Left lobe of liver (tissue), 2 donors: ENCODE measurements around the gene HEG1. TPM values are rescaled to one million over a fixed set of nuclear protein-coding genes. Genes with fewer than 3 reads are reported as not detected.
"Not testable (repeated sequence)": the region's sequence is repeated elsewhere in the genome, so short reads cannot be mapped to it uniquely, and the experiment has no call there.

Experiments
- ATAC-seq: fragments of 200-7000 bp; cut with Tn5 transposase; one replicate; pipeline ENCODE4 v1.9.1; 2020; ENCODE audit warnings: mild to moderate bottlenecking, moderate library complexity
- DNase-seq: peaks from one replicate; pipeline ENCODE4 v3.0.0-alpha.2; 2020; ENCODE audit warnings: low spot score
- total RNA-seq: library from RNA; stranded (reverse); gene quantifications from one replicate; pipeline ENCODE4 v1.2.1, GENCODE V29; 2021
- donor health status: DM: no; HTN: no; CAD: no; lungs with moderate emphysema.
- donor health status: DM: no; HTN: yes; CAD: no.

Gene HEG1
- 5.4 TPM for total RNA-seq

- DNase-seq (peak; percentile 91), ATAC-seq (peak; percentile 92)
Measured at GRCh38 chr3:125055913-125056745, at the start of gene HEG1. Gene HEG1 (minus strand): TSS chr3:125055997. CDS start chr3:125055890, 107 bp downstream.

DNA sequence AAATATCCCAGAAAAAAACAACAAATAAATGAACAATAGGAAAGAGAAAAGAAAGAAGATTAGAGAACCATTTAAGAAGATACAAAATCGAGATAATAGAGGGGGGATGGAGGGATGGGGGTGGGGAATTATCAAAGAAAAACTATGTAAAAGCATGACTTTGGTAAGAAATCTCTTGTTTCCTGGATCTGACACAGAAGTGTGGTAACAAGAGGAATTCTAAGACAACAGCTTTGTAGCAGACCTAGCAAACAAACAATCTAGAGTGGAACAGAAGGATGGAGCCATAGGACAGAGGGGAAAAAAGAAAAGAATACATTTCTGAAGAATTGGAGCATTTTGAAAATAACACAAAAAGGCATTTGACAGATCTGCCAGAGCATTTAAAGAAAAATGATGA is 49.3 kb upstream of the HEG1 start:
- DNase-seq (no peak), ATAC-seq (no peak)

DNA sequence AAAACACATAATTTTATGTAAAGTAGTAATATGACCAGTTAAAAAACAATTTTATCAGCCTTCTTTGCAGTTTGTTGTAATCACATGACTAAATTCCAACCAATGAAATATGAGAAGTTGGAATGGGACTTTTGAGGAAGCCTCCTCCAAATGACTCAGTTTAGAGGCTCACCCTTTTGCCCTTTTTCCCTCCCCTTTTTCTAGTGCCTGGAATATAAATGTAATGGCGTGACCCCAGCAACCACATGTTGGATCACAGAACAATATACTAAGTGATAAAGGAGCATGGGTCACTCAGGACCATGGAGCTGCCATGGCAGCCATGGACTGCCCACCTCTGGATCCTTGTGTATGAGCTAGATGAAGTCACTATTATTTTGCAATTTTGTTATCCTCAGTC is 48.8 kb upstream of the HEG1 start:
- ATAC-seq = no peak
- DNase-seq = no peak

- ATAC-seq (no peak), DNase-seq (no peak)
Measured at GRCh38 chr3:125103406-125103805, 47.6 kb upstream of the HEG1 start.

DNA sequence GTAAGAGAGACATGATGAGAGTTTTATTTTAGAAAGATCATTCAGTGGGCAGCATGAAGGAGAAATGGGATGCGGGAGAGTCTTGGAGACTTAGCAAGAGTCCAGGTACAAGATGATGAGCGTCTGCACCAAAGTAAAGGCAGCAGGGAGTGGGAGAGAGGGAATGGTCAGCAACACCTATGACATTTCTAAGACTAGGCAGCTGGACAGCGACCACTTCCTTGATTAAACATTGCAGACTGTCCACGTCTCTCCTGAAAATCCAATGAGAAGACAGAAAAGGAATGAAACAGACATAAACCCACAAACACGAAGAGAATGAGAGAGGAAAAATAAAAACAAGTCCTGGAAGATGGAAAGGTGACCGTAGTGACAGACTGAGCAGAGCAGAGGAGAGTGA is 46.7 kb upstream of the HEG1 start:
- DNase-seq = no peak
- no peak for ATAC-seq

- no peak for ATAC-seq
Measured at GRCh38 chr3:125098611-125099291, 43.0 kb upstream of the HEG1 start.

DNA sequence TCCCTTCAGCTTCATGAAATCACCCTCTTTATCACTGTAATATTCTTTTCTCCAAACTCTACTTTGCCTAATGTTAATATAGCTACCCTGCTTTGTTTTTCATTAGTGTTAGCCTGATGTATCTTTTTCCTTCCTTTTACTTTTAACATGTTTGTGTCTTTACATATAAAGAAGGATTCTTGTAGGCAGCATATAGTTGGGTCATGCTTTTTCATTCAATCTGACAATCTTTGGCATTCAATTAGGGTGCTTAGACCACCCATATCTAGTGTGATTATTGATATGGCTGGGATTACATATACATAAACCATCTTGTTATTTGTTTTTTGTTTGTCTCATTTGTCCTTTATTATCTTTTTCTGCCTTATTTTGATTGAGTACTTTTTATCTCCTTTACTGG is 34.9 kb upstream of the HEG1 start:
- no peak for ATAC-seq
- DNase-seq = no peak

More at GRCh38 chr3:125098611-125099291, 43.0 kb upstream of the HEG1 start:
- no peak for DNase-seq

DNA sequence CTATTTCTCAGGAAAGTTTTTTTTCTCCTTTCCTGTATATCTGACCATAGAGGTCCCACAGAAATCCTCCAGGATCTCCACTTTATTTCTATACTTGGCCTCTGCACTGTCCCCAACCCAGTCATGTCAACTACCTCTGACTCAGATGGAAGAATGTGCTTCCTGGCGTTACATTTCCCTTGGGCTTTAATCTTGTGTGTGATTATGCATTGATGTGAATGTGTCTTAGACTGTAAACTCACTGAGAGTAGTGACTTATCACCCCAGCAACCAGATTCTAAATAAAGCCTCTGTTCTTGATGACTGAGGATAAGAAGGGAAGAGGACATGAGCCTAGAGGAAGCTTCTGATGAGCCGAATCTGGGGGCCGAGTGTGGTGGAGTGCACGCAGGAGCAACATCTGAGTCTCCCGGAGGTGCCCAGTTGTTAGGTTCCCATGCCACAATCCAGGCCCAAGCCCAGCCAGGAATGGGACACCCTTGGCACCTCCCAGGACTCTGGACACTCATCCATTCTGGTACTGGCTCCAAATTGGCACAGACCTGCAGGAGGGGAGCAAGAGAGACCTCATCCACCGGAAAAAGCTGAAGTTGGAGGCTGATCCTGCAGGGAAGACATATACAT is 32.1 kb upstream of the HEG1 start:
- no peak for DNase-seq

DNA sequence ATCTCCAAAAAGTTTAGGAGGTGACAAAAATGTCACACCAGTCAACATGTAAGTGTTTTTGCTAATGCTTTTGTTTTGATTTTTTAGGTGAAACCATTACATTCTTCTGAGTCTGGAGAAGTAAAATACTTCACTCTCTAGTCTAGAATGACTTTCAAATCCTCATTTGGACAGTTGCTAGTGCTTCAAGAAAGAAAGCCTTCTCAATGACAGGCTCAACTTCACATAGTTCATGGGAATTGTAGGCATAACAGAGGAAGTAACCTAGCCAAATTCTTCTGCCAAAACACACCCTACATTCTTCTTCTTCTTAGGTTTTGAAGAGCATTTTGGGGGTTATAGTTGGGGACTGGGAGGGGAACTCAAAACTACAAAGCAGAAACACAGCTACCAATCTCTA is 29.4 kb upstream of the HEG1 start:
- no peak for ATAC-seq
- no peak for DNase-seq

More for the DNA sequence above, 32.1 kb upstream of the HEG1 start:
- ATAC-seq = no peak

GRCh38 chr3:125083776-125084175 is 28.0 kb upstream of the HEG1 start:
- no peak for DNase-seq
- ATAC-seq = no peak

DNA sequence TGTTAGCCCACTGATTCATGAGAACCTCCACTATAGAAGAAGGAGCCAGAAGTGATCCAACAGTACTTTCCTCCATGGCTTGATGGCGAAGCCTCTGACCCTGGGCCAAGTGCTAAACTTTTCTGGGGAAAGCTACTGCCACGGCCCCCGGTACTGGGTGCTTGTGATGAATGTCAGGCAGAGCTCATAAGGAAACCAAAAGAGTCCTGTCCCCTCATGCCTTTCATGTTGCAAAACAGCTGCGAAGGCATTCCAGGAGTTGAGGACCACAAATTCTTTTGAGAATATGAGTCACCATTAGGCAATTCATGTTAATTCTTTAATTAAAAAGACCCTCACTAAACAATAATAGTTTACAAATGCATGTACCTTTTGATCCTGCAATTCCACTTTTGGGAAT is 26.5 kb upstream of the HEG1 start:
- DNase-seq, ATAC-seq: not testable (repeated sequence)

GRCh38 chr3:125080077-125080476 is 24.3 kb upstream of the HEG1 start:
- ATAC-seq = peak; percentile 92

GRCh38 chr3:125079675-125080045 is 23.9 kb upstream of the HEG1 start:
- DNase-seq (no peak), ATAC-seq (no peak)

More at GRCh38 chr3:125080077-125080476, 24.3 kb upstream of the HEG1 start:
- no peak for DNase-seq

DNA sequence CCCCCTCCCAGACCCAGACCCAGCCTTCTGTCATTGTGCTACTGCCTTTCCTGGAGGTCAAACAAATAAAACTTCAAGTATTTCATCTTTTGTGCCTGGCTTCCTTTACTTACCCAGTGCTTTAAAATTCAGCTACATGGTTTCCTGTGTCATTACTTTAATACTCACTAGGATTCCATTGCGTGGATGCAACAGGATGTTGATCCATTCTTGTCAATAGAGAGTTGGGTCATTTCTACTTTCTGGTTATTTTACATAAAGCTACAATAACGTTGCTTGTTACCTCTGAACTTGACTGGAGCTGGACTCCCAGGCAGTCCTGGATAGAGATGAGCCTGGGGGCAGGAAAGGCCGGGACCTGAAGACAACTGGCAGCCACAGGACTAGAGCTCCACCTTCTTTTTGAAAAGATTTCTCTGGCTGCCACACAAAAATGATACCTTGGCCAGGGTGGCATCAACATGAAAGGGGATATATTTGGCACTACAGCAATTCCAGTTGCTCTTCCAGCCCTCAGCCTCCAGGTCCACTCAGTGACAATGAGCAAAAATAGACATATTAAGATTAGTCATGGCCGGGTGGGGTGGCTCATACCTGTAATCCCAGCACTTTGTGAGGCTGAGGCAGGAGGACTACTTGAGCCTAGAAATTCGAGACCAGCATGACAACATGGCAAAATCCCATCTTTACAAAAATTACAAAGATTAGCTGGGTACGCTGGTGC is 23.3 kb upstream of the HEG1 start:
- DNase-seq (no peak), ATAC-seq (no peak)

- ATAC-seq (no peak), DNase-seq (no peak)
Measured at GRCh38 chr3:125077864-125078263, 22.1 kb upstream of the HEG1 start.

GRCh38 chr3:125076464-125076863 is 20.7 kb upstream of the HEG1 start:
- no peak for DNase-seq
- no peak for ATAC-seq

DNA sequence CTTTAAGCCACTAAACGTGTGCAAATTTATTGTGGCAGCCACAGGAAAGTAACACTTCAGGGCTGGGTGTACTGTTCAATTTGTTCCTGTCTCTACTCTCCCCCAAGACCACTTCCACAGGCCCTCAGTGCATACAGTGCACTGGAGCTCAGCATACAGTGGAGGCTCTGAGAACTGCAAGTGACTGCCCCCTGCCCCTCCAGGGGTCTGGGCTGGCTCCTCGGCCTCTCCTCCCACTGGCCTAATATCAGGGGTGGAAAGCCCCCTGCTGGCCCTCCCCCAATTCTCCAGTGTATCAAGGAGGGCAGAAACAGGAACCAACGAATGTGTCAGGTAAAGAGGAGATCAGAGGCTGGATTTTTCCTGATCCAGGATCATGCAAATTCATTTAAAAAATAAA is 19.9 kb upstream of the HEG1 start:
- DNase-seq = no peak
- ATAC-seq = no peak

- ATAC-seq = no peak
- no peak for DNase-seq
Measured at GRCh38 chr3:125073390-125073905, 17.7 kb upstream of the HEG1 start.

- no peak for DNase-seq
- ATAC-seq = no peak
Measured at GRCh38 chr3:125072749-125073389, 17.1 kb upstream of the HEG1 start.

DNA sequence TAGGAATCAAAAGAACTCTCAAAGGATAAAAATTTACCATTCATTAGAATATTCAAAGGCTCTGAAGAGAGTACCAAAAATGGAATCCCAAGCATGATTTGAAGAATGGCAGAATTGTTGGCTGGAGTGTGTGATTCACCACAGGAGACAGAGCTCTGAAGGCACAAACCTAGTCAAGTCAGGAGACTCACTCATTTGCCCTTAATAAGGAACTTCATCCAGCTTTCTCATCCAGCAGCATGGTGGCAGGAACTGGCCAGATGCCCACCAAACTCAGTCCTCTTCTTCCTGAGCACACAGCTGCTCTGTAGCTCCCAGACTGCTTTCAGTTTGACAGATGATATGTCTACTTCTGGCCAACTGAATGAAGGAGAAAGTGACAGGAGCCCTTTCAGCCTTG is 16.5 kb upstream of the HEG1 start:
- DNase-seq (no peak), ATAC-seq (no peak)
